Measurements from ENCODE around the gene ATXN1.

DNA sequence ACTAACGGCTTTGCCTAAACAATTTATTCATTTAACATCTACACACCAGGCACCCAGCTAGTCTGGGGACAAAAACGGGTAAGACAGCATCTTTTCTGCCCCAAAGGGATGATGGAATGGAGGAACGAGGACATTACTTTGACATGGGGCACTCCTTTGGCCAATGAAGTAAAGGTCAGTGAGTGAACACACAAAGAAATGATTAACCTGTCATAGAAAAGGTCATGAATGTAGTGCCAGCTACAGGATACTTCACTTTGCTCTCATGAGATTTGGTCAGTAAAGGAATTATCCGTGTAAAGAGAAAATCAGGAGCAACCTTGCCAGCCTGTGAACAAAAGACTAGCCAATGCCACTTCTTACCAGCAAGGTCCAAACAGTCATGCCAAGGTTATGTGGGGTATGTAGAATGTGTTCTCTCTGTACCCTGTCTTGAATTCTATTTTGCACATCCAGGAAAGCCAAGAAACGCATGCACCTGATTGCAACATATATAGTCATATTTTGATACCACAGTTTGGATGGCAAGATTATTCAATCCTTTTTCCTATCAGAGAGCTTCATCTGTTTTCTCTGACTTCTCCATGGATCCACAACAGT lies 377.6 kb downstream of the ATXN1 start:
- TF ChIP-seq EZH2phosphoT487 (IDR thresholded peaks at IDR 0.05; ENCODE audit: borderline replicate concordance, low read length) (no peak), EZH2 (IDR thresholded peaks at IDR 0.05; ENCODE audit: low read length, unreplicated experiment) (no peak)

Measured in PC-3 (cell line).